ENCODE data around the gene CIDEA. TPM values are rescaled to one million over a fixed set of nuclear protein-coding genes. Genes with fewer than 3 reads are reported as not detected.

Gene CIDEA
- total and polyA plus RNA-seq, 11 donors, result 0.35 to 17.1 (median 1.5) TPM; not detected in 3

DNA sequence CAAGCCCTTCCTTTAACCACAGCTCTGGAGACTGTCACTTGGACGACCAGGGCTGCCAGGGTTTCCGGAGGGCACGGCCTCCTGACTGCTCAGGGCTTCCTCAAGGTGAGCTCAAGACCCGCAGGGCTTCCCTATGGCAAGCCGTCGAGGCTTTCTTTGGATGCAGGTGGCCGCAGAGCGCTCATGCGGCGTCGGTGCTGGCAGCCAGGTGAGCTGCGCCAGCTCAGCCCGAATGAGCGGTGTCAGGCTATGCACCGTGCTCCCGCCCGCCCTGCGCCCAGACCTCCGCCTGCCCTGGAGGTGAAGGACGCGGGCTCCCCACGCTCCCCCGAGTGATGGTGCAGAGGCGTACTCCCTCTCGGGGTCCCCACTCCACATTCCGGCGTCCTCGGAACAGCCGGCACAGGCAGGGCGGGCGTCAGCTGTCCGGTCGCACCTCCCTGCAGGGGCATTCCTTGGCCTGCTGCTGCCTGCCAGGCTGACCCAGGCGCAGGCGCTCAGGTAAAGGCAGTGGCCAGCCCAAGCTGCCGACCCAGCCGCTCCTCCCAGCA lies 33.0 kb downstream of the CIDEA start:
- ATAC-seq (peak; percentile 10 to 52 (median 32)), DNase-seq (peak in 1 of 5 donors; percentile 54)
- WGBS, 4 donors, result 43 to 50% (median 45%) methylated on average over 13 to 37 of the region's 37 CpGs
- Histone ChIP-seq H3K36me3 (no peaks in the 10 kb centered on the region), H3K27ac (peak overlapping the region in 9 of 12 donors; percentile 37 to 84 (median 74)), H3K4me3 (peak overlapping the region in 10 of 12 donors; percentile 32 to 67 (median 52)), H3K27me3 (peaks cover 0 to 15% (median 0%) of the 10 kb centered on the region in 9 donors), H3K9me3 (no peaks in the 10 kb centered on the region), H3K4me1 (peaks cover 0 to 21% (median 14%) of the 10 kb centered on the region in 12 donors)
- intact Hi-C loops (cut with DNase I), result loop anchor here in 2 of 10 donors (10.0 kb wide), 1 partner anchor 88 kb away; the partner anchor contains the start of gene AFG3L2 (in 2 of the 2)
- TF ChIP-seq, protein P1, sequence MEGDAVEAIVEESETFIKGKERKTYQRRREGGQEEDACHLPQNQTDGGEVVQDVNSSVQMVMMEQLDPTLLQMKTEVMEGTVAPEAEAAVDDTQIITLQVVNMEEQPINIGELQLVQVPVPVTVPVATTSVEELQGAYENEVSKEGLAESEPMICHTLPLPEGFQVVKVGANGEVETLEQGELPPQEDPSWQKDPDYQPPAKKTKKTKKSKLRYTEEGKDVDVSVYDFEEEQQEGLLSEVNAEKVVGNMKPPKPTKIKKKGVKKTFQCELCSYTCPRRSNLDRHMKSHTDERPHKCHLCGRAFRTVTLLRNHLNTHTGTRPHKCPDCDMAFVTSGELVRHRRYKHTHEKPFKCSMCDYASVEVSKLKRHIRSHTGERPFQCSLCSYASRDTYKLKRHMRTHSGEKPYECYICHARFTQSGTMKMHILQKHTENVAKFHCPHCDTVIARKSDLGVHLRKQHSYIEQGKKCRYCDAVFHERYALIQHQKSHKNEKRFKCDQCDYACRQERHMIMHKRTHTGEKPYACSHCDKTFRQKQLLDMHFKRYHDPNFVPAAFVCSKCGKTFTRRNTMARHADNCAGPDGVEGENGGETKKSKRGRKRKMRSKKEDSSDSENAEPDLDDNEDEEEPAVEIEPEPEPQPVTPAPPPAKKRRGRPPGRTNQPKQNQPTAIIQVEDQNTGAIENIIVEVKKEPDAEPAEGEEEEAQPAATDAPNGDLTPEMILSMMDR (IDR thresholded peaks at IDR 0.05), result no peak
- no peak for TF ChIP-seq POLR2A (IDR thresholded peaks at IDR 0.05)

DNA sequence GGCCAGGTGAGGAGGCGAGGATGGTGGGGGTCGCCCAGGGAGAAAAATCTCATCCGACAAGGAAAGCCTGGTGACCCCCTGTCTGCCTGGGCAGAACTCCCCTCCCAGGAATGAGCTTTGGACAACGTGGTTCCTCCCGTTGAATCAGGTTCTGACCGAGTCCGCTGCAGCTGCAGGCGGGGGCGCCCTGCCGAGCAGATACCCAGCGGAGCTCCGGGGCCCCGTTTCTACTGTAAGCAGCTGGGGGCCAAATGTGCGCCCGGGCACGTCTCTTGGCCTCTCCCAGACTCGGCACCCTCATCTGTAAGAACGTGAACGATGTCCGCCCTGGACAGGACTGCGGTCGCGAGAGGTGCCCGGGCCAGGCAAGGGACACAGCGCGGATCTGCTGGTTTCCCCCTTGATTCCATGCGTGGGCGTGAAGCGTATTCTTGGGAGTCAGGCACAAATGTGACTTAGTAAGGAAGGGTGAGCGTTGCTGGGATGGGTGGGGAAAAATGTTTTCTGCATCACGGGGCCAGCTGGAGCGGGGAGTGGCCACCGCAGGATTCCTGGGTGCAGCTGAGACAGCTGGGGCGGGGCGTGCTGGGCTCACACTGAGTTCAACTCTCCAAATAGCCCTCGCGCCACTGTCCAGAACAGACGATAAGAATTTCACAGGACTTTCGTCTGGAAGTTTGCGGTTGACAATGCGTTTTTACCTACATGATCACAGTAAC lies 33.7 kb downstream of the CIDEA start:
- DNase-seq (peak; percentile 78 to 90 (median 86)), ATAC-seq (peak; percentile 89 to 94 (median 92))
- H3K4me1 ChIP-seq, result peaks cover 0 to 21% (median 14%) of the 10 kb centered on the region in 12 donors
- peak in 1 of 2 donors; percentile 59 for TF ChIP-seq POLR2A (IDR thresholded peaks at IDR 0.05)
- TF ChIP-seq, protein P1 (IDR thresholded peaks at IDR 0.05), result no peak
- H3K9me3 ChIP-seq, result no peaks in the 10 kb centered on the region
- no peaks in the 10 kb centered on the region for H3K36me3 ChIP-seq
- 1 to 3% (median 2%) methylated on average over 36 to 41 of the region's 41 CpGs for WGBS, 4 donors
- peak overlapping the region in 10 of 12 donors; percentile 30 to 84 (median 74) for H3K27ac ChIP-seq
- peaks cover 0 to 15% (median 0%) of the 10 kb centered on the region in 9 donors for H3K27me3 ChIP-seq
- H3K4me3 ChIP-seq, result peak overlapping the region; percentile 10 to 67 (median 51)
- intact Hi-C loops (cut with DNase I), result loop anchor here in 3 of 10 donors (2.0 to 10.0 kb wide), 2 partner anchors 21 to 87 kb away; partner anchors contain the start of genes AFG3L2 (in 2 of the 3) and TUBB6 (in 1 of the 3)

DNA sequence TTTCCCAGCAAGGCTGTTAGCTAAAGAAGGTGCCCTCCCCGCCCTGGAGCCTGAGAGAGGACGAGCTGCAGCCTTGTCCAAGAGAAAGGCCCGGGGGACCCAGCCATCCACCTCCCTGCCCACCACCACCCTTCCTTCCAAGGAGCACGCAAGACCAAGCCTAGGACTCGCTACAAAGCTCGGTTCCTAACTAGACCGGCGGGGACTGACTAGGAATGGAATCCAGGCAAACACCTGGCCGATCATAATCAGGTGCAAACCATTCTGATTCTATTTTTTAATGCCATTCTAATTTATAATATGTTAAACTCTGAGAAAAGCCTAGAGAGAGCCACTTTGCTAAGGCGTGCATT lies 34.2 kb downstream of the CIDEA start:
- TF ChIP-seq, protein P1 (IDR thresholded peaks at IDR 0.05), result no peak
- no peak for TF ChIP-seq POLR2A (IDR thresholded peaks at IDR 0.05)
- intact Hi-C loops (cut with DNase I), result loop anchor here in 3 of 10 donors (2.0 to 10.0 kb wide), 2 partner anchors 20 to 86 kb away; partner anchors contain the start of genes AFG3L2 (in 2 of the 3) and TUBB6 (in 1 of the 3)
- no peak for DNase-seq
- peaks cover 0 to 15% (median 0%) of the 10 kb centered on the region in 9 donors for H3K27me3 ChIP-seq
- H3K27ac ChIP-seq, result peak overlapping the region in 9 of 12 donors; percentile 37 to 84 (median 74)
- no peaks in the 10 kb centered on the region for H3K9me3 ChIP-seq
- ATAC-seq, result peak in 3 of 4 donors; percentile 2 to 25 (median 14)
- 7 to 12% (median 9%) methylated on average over 10 of the region's 10 CpGs for WGBS, 4 donors
- H3K4me3 ChIP-seq, result peak overlapping the region; percentile 10 to 67 (median 51)
- H3K4me1 ChIP-seq, result peaks cover 0 to 21% (median 14%) of the 10 kb centered on the region in 12 donors
- H3K36me3 ChIP-seq, result no peaks in the 10 kb centered on the region

DNA sequence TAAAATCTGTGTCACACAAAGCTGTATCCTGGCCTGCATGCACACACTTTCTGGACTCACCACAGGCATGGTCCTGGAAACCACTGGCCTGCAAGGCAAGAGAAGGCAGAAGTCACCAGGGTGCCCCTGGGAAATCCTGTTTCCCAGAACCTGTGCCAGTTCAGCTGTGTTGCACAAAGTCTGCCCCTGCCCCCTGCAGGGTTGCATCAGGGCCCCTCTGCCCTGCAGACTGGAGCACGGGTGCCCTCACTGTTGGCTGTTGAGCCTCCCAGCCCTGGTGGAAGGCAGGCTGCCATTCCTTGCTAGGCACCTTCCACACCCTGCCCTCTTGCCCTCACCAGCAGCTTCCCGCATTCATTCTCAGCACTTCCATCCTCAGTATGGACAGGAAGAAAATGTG lies 35.9 kb downstream of the CIDEA start:
- H3K27me3 ChIP-seq, result peaks cover 0 to 15% (median 0%) of the 10 kb centered on the region in 9 donors
- no peak overlapping the region for H3K4me3 ChIP-seq
- DNase-seq, result peak in 1 of 5 donors; percentile 37
- no peaks in the 10 kb centered on the region for H3K36me3 ChIP-seq
- no peak overlapping the region for H3K27ac ChIP-seq
- H3K4me1 ChIP-seq, result peaks cover 0 to 21% (median 14%) of the 10 kb centered on the region in 12 donors
- no peak for ATAC-seq
- intact Hi-C loops (cut with DNase I), result no loop called here
- TF ChIP-seq, protein P1 (IDR thresholded peaks at IDR 0.05), result no peak
- no peak for TF ChIP-seq POLR2A (IDR thresholded peaks at IDR 0.05)
- H3K9me3 ChIP-seq, result no peaks in the 10 kb centered on the region
- 86 to 96% (median 92%) methylated on average over 2 of the region's 2 CpGs for WGBS, 4 donors

Data from heart left ventricle (tissue), 16 donors.